Measurements from ENCODE around the gene HOXB7. TPM values are rescaled to one million over a fixed set of nuclear protein-coding genes. Genes with fewer than 3 reads are reported as not detected.

The HOXB7 gene
- total and polyA plus RNA-seq, 12 donors = 0.13 to 0.62 (median 0.29) TPM; not detected in 6

GRCh38 chr17:48577946-48578615 lies 32.7 kb downstream of the HOXB7 start, which contains the start of gene HOXB4:
HOXB4 (minus strand) TSS chr17:48578350; CDS start chr17:48578319, 31 bp downstream.
- 1 to 2% methylated on average over 54 to 57 of the region's 58 CpGs for WGBS, 2 donors
- Histone ChIP-seq H3K36me3 (no peaks in the 10 kb centered on the region), H3K4me1 (peaks cover 0 to 52% (median 7%) of the 10 kb centered on the region in 9 donors), H3K27ac (peak within 1 kb of the TSS in 6 of 10 donors; percentile 21 to 83 (median 68)), H3K9me3 (no peaks in the 10 kb centered on the region), H3K4me3 (peak within 1 kb of the TSS; percentile 30 to 61 (median 40)), H3K27me3 (peaks cover 65 to 100% (median 100%) of the 10 kb centered on the region in 7 donors)
- ATAC-seq = peak in 6 of 8 donors; percentile 26 to 73 (median 56)
- no peak for TF ChIP-seq CTCF (IDR thresholded peaks at IDR 0.05)
- intact Hi-C loops (cut with DNase I) = loop anchor here in 2 of 10 donors (5.0 kb wide), 1 partner anchor 36 kb away; no protein-coding TSS in a partner anchor
- peak; percentile 20 to 52 for DNase-seq

DNA sequence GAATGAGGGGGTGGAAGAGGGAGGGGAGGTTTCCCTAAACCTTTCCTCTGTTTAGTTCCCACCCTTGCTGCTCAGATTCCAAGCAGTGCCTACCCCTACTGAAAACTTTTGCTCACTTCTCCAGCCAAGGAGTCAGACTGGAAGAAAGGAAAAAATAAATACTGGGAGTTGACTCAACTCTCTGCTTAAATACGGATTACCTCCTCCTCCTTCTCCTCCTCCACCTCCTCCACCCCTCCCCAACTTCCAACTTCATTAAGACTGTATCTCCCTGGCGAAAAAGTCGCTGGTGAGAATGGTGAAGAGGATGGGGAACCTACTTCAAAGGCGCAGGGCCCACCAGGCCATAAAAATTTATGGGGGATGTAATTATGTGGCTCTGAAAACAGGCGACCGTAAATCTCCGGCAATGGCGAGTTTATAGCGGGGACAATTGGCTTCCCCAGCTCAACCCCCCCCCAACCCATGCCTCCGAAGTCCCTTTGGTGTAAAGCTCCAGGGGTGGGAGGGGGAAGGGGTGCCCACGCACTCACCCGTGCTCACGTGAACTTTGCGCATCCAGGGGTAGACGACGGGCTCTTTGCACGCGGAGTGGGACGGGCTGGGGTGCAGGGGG lies 33.4 kb downstream of the HOXB7 start:
- ATAC-seq (no peak), DNase-seq (no peak)
- 4 to 8% methylated on average over 19 of the region's 19 CpGs for WGBS, 2 donors
- intact Hi-C loops (cut with DNase I) = loop anchor here in 2 of 10 donors (5.0 kb wide), 1 partner anchor 35 kb away; no protein-coding TSS in a partner anchor
- Histone ChIP-seq H3K27me3 (peaks cover 70 to 100% (median 100%) of the 10 kb centered on the region in 7 donors), H3K4me1 (peaks cover 0 to 50% (median 7%) of the 10 kb centered on the region in 9 donors), H3K4me3 (peak overlapping the region in 9 of 10 donors; percentile 2 to 61 (median 39)), H3K9me3 (no peaks in the 10 kb centered on the region), H3K36me3 (no peaks in the 10 kb centered on the region), H3K27ac (peak overlapping the region in 3 of 10 donors; percentile 74 to 83 (median 80))
- TF ChIP-seq CTCF (IDR thresholded peaks at IDR 0.05) = no peak

- H3K4me1 ChIP-seq = peaks cover 0 to 42% (median 7%) of the 10 kb centered on the region in 9 donors
- ATAC-seq (no peak), DNase-seq (no peak)
- peak overlapping the region in 8 of 10 donors; percentile 2 to 61 (median 30) for H3K4me3 ChIP-seq
- H3K27me3 ChIP-seq = peaks cover 66 to 100% (median 100%) of the 10 kb centered on the region in 7 donors
- H3K36me3 ChIP-seq = no peaks in the 10 kb centered on the region
- WGBS, 2 donors = 6 to 11% methylated on average over 42 to 43 of the region's 43 CpGs
- no peaks in the 10 kb centered on the region for H3K9me3 ChIP-seq
- H3K27ac ChIP-seq = peak overlapping the region in 3 of 10 donors; percentile 14 to 83 (median 74)
- intact Hi-C loops (cut with DNase I) = loop anchor here in 2 of 10 donors (5.0 kb wide), 1 partner anchor 34 kb away; no protein-coding TSS in a partner anchor
- TF ChIP-seq CTCF (IDR thresholded peaks at IDR 0.05) = no peak
Observed at GRCh38 chr17:48576479-48577309, 34.1 kb downstream of the HOXB7 start.

Data from heart right ventricle (tissue), 16 donors.